Activated T-helper 1 cell treated with anti-CD3 and anti-CD28 coated beads, Interleukin-12 subunit alpha, Interleukin-12 subunit beta, Interleukin-2, Interleukin-4 antibody, amounts not matched to agents 30 ng/mL and 10 ng/mL and 1 ng/mL, durations not matched to agents 14 hours and 24 hours and 36 hours (primary cell): Measurements from ENCODE around the gene DUS4L. TPM values are rescaled to one million over a fixed set of nuclear protein-coding genes. Genes with fewer than 3 reads are reported as not detected.

ENCODE experiments used
- DNase-seq: peaks from one replicate; pipeline ENCODE4 v3.0.0; 2021; ENCODE audit warnings: low spot score
- H3K27ac Mint-ChIP-seq: one replicate; pipeline ENCODE4 v1.8.0; 2021; ENCODE audit warnings: mild to moderate bottlenecking, mixed read lengths
- H3K27me3 Mint-ChIP-seq: one replicate; pipeline ENCODE4 v1.8.0; 2022; ENCODE audit warnings: mild to moderate bottlenecking, moderate library complexity, mixed read lengths; ENCODE audit not compliant: insufficient read depth
- H3K36me3 Mint-ChIP-seq: one replicate; pipeline ENCODE4 v1.8.0; 2021; ENCODE audit warnings: low read depth, mixed read lengths
- H3K4me1 Mint-ChIP-seq: one replicate; pipeline ENCODE4 v1.8.0; 2021; ENCODE audit warnings: low read depth, mixed read lengths
- H3K4me3 Mint-ChIP-seq: one replicate; pipeline ENCODE4 v1.8.0; 2021; ENCODE audit warnings: mild to moderate bottlenecking, moderate library complexity, mixed read lengths
- H3K9me3 Mint-ChIP-seq: one replicate; pipeline ENCODE4 v1.8.0; 2021; ENCODE audit warnings: mixed read lengths
- intact Hi-C: fragments of 100-400 bp; cut with micrococcal nuclease; formaldehyde crosslinking; loops from one replicate; pipeline ENCODE4 v1.15.1; 2024
- total RNA-seq: library from RNA; stranded (reverse); gene quantifications from 2 replicates; pipeline ENCODE4 v1.2.3, GENCODE V29; 2022

The DUS4L gene
- total RNA-seq, 1 donor from 2014 or later = 11.8 TPM

- no peaks in the 10 kb centered on the region for H3K27me3 Mint-ChIP-seq
- H3K27ac Mint-ChIP-seq = no peak overlapping the region
- H3K4me3 Mint-ChIP-seq = no peak overlapping the region
- peaks cover 26% of the 10 kb centered on the region for H3K4me1 Mint-ChIP-seq
- no peak for DNase-seq
- H3K36me3 Mint-ChIP-seq = peaks cover 29% of the 10 kb centered on the region
- intact Hi-C loops = loop anchor here (5.0 kb wide), 2 partner anchors 308 to 417 kb away; partner anchors contain the start of genes DLD and HBP1
- no peaks in the 10 kb centered on the region for H3K9me3 Mint-ChIP-seq
Measured at GRCh38 chr7:107584716-107585115, 20.9 kb downstream of the DUS4L start.

- Mint-ChIP-seq H3K4me1 (peaks cover 5% of the 10 kb centered on the region), H3K27ac (no peak overlapping the region), H3K4me3 (no peak overlapping the region), H3K27me3 (no peaks in the 10 kb centered on the region), H3K9me3 (no peaks in the 10 kb centered on the region), H3K36me3 (peaks cover 26% of the 10 kb centered on the region)
- intact Hi-C loops = no loop called here
- DNase-seq = no peak
Measured at GRCh38 chr7:107588529-107589130, 24.9 kb downstream of the DUS4L start.

- Mint-ChIP-seq H3K36me3 (peaks cover 18% of the 10 kb centered on the region), H3K27ac (no peak overlapping the region), H3K4me1 (no peaks in the 10 kb centered on the region), H3K27me3 (no peaks in the 10 kb centered on the region), H3K4me3 (no peak overlapping the region), H3K9me3 (no peaks in the 10 kb centered on the region)
- DNase-seq = no peak
- intact Hi-C loops = no loop called here
Measured at GRCh38 chr7:107591421-107591820, 27.6 kb downstream of the DUS4L start.

- H3K4me1 Mint-ChIP-seq = no peaks in the 10 kb centered on the region
- no peak overlapping the region for H3K4me3 Mint-ChIP-seq
- no peak overlapping the region for H3K27ac Mint-ChIP-seq
- no peaks in the 10 kb centered on the region for H3K27me3 Mint-ChIP-seq
- peaks cover 20% of the 10 kb centered on the region for H3K36me3 Mint-ChIP-seq
- intact Hi-C loops = no loop called here
- H3K9me3 Mint-ChIP-seq = no peaks in the 10 kb centered on the region
- no peak for DNase-seq
Measured at GRCh38 chr7:107592361-107593024, 28.7 kb downstream of the DUS4L start.

- H3K4me3 Mint-ChIP-seq = no peak overlapping the region
- H3K4me1 Mint-ChIP-seq = no peaks in the 10 kb centered on the region
- intact Hi-C loops = no loop called here
- no peaks in the 10 kb centered on the region for H3K9me3 Mint-ChIP-seq
- H3K27ac Mint-ChIP-seq = no peak overlapping the region
- no peak for DNase-seq
- H3K36me3 Mint-ChIP-seq = peaks cover 20% of the 10 kb centered on the region
- H3K27me3 Mint-ChIP-seq = no peaks in the 10 kb centered on the region
Measured at GRCh38 chr7:107593025-107593410, 29.2 kb downstream of the DUS4L start.

- no peak for DNase-seq
- Mint-ChIP-seq H3K27me3 (no peaks in the 10 kb centered on the region), H3K27ac (no peak overlapping the region), H3K9me3 (no peaks in the 10 kb centered on the region), H3K4me1 (no peaks in the 10 kb centered on the region), H3K4me3 (no peak overlapping the region), H3K36me3 (peaks cover 16% of the 10 kb centered on the region)
- intact Hi-C loops = no loop called here
Measured at GRCh38 chr7:107594961-107595737, 31.4 kb downstream of the DUS4L start.

GRCh38 chr7:107596881-107597581 is 33.3 kb downstream of the DUS4L start:
- no peak for DNase-seq
- intact Hi-C loops = no loop called here
- no peaks in the 10 kb centered on the region for H3K27me3 Mint-ChIP-seq
- peaks cover 24% of the 10 kb centered on the region for H3K36me3 Mint-ChIP-seq
- H3K9me3 Mint-ChIP-seq = no peaks in the 10 kb centered on the region
- no peak overlapping the region for H3K27ac Mint-ChIP-seq
- no peak overlapping the region for H3K4me3 Mint-ChIP-seq
- no peaks in the 10 kb centered on the region for H3K4me1 Mint-ChIP-seq

- no peak for DNase-seq
- H3K4me3 Mint-ChIP-seq = no peak overlapping the region
- no peaks in the 10 kb centered on the region for H3K27me3 Mint-ChIP-seq
- H3K27ac Mint-ChIP-seq = no peak overlapping the region
- no peaks in the 10 kb centered on the region for H3K9me3 Mint-ChIP-seq
- H3K36me3 Mint-ChIP-seq = peaks cover 24% of the 10 kb centered on the region
- intact Hi-C loops = no loop called here
- H3K4me1 Mint-ChIP-seq = no peaks in the 10 kb centered on the region
Measured at GRCh38 chr7:107597582-107597916, 33.8 kb downstream of the DUS4L start.

GRCh38 chr7:107597953-107598352 is 34.2 kb downstream of the DUS4L start:
- H3K4me3 Mint-ChIP-seq = no peak overlapping the region
- intact Hi-C loops = no loop called here
- H3K27me3 Mint-ChIP-seq = no peaks in the 10 kb centered on the region
- no peaks in the 10 kb centered on the region for H3K9me3 Mint-ChIP-seq
- peaks cover 24% of the 10 kb centered on the region for H3K36me3 Mint-ChIP-seq
- no peak for DNase-seq
- H3K4me1 Mint-ChIP-seq = no peaks in the 10 kb centered on the region
- H3K27ac Mint-ChIP-seq = no peak overlapping the region

- DNase-seq = no peak
- H3K4me3 Mint-ChIP-seq = no peak overlapping the region
- intact Hi-C loops = no loop called here
- H3K4me1 Mint-ChIP-seq = no peaks in the 10 kb centered on the region
- H3K27me3 Mint-ChIP-seq = no peaks in the 10 kb centered on the region
- no peaks in the 10 kb centered on the region for H3K9me3 Mint-ChIP-seq
- H3K36me3 Mint-ChIP-seq = peaks cover 26% of the 10 kb centered on the region
- no peak overlapping the region for H3K27ac Mint-ChIP-seq
Measured at GRCh38 chr7:107599262-107599661, 35.5 kb downstream of the DUS4L start.

GRCh38 chr7:107600816-107601215 is 37.0 kb downstream of the DUS4L start:
- Mint-ChIP-seq H3K27ac (no peak overlapping the region), H3K36me3 (peaks cover 21% of the 10 kb centered on the region), H3K27me3 (no peaks in the 10 kb centered on the region), H3K4me1 (no peaks in the 10 kb centered on the region), H3K9me3 (no peaks in the 10 kb centered on the region), H3K4me3 (no peak overlapping the region)
- DNase-seq = no peak
- intact Hi-C loops = no loop called here

- no peaks in the 10 kb centered on the region for H3K27me3 Mint-ChIP-seq
- no peaks in the 10 kb centered on the region for H3K9me3 Mint-ChIP-seq
- no peak overlapping the region for H3K4me3 Mint-ChIP-seq
- H3K27ac Mint-ChIP-seq = no peak overlapping the region
- DNase-seq = no peak
- peaks cover 27% of the 10 kb centered on the region for H3K36me3 Mint-ChIP-seq
- intact Hi-C loops = loop anchor here (2.0 kb wide), 1 partner anchor 55 kb away; the partner anchor contains the start of gene SLC26A4
- H3K4me1 Mint-ChIP-seq = no peaks in the 10 kb centered on the region
Measured at GRCh38 chr7:107605218-107605815, 41.5 kb downstream of the DUS4L start.
